Central memory CD4-positive, alpha-beta T cell (primary cell): ENCODE measurements around the gene KRTCAP2.
"Not testable (repeated sequence)": the region's sequence is repeated elsewhere in the genome, so short reads cannot be mapped to it uniquely, and the experiment has no call there.

Experiments
- DNase-seq: peaks from one replicate; pipeline ENCODE4 v3.0.0; 2022
- total RNA-seq, 3 experiments: gene quantifications; one replicate each; lab custom pipeline; 2026; lab: John Stamatoyannopoulos, UW

KRTCAP2 gene
- total RNA-seq = 3.7 to 6.8 (median 4.8) reads per million in 3 experiments

DNA sequence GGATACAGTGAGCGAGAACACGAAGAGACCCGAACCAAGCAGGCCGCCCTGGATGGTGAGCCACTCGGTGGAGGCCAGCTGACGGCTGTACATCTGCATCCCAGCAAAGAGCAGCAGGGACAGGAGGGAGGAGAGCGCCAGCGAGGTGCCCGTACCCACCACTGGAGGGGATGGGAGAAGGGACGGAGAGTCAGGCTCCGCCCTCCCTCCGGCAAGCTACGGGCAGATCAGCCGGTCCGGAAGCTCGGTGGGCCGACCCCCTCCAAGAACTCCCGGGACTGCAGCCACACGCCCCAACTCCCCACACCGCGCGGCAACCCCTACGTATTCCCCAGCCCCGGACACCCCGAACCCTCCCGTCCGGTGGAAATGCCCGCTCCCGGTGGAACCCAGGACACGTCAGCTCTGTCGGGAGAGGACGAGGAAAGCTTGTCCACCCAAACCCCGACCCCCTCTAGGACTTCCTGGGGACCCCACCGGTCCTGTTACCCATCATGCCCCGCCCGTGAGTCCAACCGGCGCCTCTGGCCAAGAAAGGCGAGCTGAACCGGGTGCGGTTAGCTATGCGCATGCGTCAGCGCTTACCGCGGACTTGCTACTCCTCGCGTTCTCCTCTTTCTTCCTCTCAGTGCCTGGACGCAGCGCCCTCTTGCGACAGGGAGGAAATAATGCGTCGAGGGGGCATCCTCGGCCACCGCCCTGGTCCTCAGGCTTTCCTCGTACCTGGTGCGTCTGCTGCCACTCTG lies at the start of gene KRTCAP2:
Gene KRTCAP2, minus strand, starts transcription at position 573 of the 746 bp plus-strand sequence. Its CDS starts 80 bp downstream, at position 493.
- peak; percentile 92 for DNase-seq

- DNase-seq = not testable (repeated sequence)
Observed at GRCh38 chr1:155220211-155220965, 47.3 kb upstream of the KRTCAP2 start.

DNA sequence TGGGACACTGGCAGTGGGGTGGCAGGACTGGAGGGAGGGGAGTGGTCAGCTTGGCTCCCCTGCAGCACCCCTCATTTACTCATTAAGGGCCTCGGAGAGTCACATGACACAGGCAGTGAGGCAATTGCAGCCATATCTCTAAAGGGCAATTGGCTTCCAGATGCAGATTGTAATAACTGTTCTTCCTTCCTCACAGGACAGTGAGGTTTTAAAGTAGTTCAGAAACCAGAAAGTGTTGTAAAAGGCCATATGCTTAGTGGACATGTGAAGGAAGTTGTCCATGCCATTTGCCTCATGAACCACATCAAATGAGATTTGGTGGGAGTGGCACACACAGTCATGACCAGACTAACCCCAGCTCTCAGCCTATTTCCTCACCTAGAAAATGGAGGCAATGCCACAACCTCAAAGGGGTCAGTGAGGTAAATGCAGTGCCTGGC lies 46.5 kb upstream of the KRTCAP2 start:
- no peak for DNase-seq

DNA sequence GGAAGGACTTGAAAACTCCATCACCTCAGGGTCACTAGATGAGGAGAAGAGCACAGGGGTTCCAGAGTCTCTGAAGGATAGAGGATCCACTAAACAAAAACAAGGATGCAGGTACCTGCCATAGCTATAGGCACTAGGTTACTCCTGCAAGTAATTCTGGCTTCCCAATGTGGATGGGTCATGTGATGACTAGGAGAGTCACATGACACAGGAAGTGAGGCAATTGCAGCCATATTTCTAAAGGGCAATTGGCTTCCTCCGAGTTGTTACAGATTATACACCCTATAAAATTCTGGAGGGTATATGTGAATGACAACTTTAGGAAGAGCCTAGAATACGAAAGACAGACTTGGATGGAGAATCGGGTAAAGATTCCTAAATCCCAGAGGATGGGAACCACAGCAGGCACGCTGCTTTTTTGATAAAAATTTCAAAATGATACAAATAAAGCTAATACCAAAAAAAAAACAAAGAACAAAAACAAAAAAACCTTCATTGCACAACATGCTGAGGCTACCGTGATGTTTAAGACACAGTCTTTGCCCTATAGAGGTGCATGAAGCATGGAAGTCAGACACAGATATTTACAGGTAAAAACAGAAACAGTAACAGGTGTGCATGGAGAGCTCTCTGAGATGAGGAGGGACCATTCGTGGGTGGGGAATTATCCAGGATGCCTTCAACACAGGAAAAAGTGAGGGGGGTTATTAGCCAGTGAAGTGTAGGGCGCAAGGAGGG lies 45.9 kb upstream of the KRTCAP2 start:
- no peak for DNase-seq

- not testable (repeated sequence) for DNase-seq
Observed at GRCh38 chr1:155214702-155215101, 41.6 kb upstream of the KRTCAP2 start.

- not testable (repeated sequence) for DNase-seq
Observed at GRCh38 chr1:155212051-155212440, 38.9 kb upstream of the KRTCAP2 start.

- DNase-seq = not testable (repeated sequence)
Observed at GRCh38 chr1:155211381-155212050, 38.4 kb upstream of the KRTCAP2 start.

GRCh38 chr1:155210314-155211104 lies 37.4 kb upstream of the KRTCAP2 start:
- DNase-seq = no peak

DNA sequence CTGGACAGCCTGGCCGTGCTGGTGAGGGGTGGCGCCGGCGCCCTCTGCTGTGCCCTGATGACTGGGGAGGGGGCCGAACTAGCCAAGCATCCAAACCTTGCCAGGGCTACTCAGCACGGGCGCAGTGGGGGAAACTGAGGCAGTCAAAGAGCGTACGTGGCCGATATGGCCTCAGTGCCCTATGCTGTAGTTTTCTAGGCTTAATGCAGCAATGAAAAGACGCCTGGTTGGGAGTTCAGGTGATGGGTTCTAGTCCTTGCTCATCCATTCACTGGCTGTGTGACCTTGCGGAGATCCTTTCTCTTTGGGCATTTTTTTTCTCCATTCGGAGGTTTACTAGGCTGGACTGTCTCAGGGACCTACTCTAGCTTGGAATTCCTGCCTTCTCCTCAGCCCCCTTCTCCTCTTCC lies 36.2 kb upstream of the KRTCAP2 start:
- no peak for DNase-seq

- DNase-seq = peak; percentile 91
Observed at GRCh38 chr1:155208541-155209311, 35.6 kb upstream of the KRTCAP2 start, which contains the start of gene MTX1. MTX1 (plus strand) TSS chr1:155208695; CDS start chr1:155208805, 110 bp downstream.

- no peak for DNase-seq
Observed at GRCh38 chr1:155207806-155208540, 34.9 kb upstream of the KRTCAP2 start, which contains the start of gene THBS3. THBS3 (minus strand) TSS chr1:155207897; CDS start chr1:155207876, 21 bp downstream.

- DNase-seq = peak; percentile 84
Observed at GRCh38 chr1:155206891-155207805, 34.0 kb upstream of the KRTCAP2 start.

GRCh38 chr1:155205969-155206593 lies 33.0 kb upstream of the KRTCAP2 start:
- DNase-seq = no peak

DNA sequence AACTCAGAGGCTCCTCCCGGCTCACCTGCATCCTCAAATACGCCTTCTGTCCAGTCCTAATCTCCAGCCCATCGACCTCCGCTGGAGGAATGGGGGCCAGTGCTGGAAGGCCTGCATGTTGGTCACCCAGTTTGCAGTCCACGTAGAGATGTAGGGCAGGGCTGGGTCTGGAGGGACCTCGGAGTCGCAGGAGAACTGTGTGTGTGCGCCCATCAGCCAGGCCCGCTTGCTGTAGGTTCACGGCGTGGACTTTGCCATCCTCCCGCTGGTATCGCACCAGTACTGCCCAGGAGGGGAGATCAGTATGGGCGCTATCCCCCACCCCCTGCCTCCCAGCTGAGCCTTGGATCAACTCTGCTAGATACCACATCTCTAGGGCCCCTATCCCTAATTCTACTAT lies 31.9 kb upstream of the KRTCAP2 start:
- DNase-seq = no peak

DNA sequence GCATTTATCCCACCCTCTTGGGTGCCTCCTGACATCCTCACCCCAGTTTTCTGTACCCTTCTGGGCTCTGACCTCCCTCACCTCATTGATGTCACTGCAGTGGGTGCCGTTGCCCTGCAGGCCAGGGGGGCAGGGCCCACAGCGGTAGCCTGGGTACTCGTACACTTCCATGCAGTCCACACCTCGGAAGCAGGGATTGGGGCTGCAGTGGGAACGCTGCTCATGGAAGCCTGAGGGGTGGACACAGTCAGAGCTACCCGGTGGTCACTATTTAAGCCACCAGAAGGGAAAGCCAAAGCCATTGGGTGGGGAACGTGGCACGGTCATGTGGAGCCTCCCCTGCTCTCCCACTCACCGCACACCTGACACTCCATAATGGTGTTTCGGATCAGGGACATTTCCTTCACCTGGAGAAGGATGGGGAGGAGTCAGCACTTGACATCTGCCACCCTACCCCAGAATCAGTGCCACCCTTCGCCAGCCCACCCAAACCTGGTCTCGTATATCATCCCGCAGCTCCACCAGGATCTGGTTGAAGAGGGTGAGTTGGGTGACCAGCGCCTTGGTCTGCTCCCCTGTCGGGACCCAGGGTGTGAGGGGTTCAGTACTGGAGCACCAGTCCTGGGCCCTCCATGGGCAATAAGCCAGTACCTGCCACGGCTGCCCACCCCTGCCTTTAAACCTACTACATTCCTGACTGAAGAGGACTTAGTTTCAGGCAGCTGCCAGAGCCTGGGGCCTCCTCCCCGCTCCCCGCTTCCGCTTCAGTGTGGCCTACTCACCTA lies 29.8 kb upstream of the KRTCAP2 start:
- DNase-seq = no peak

DNA sequence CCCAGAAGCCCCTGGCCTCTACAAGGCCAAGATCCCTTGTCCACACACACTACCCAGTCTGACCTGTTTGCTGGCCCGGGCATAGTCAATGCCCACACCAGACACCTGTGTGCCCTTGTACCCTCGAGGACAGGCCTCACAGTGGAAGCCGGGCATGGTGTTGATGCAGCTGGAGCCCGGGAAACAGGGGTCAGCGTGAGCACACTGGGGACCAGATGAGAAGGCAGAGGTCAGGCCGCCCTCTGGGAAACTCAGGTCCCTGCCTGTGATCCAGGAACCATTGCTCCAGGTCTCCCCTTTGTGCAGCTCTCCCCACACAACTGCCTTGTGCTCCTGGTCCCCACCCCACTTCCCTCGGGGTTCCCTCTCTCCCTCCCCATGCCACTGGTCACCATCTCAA lies 29.1 kb upstream of the KRTCAP2 start:
- no peak for DNase-seq

GRCh38 chr1:155200920-155201319 lies 27.8 kb upstream of the KRTCAP2 start:
- DNase-seq = no peak
